HEK293 (cell line): Measurements from ENCODE around the gene MAN1C1.

Source experiments
- BCL11B ChIP-seq: fragments of 450-650 bp; formaldehyde crosslinking; IDR thresholded peaks from 2 replicates; pipeline ENCODE4 v1.5.1; 2016; ENCODE audit warnings: low read depth, missing biosample characterization, missing genetic modification characterization
- ZNF558 ChIP-seq: fragments of 450-650 bp; formaldehyde crosslinking; IDR thresholded peaks from 2 replicates; pipeline ENCODE4 v1.5.1; 2016; ENCODE audit warnings: missing biosample characterization, missing genetic modification characterization

DNA sequence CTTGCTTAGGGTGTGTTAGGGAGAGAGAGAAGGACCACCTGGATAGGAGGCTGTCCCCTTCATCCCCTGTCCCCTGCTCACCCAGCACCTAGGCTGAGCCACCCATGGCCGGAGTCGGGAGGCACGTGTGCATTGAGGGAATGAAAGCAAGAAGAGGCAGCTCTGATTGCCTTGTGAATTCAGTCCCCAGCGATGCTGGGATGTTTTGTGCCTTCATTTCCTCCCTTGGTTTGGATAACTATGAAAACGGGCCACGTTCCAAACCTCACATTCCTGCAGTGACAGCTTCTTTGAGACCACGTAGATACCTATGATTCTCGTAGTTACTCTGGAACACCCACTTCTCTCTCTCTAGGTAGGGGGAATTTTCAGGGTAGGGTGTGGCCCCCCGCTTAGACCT lies 67.1 kb downstream of the MAN1C1 start:
- TF ChIP-seq BCL11B (tag by site-specific recombination) (no peak), ZNF558 (tag by site-specific recombination) (no peak)
